Glomerular visceral epithelial cell (primary cell): ENCODE results near the gene CTAGE9.
A peak's percentile ranks its signal among the peaks of the same experiment; 100 is the strongest.

Experiments
- DNase-seq: peaks from one replicate; pipeline ENCODE4 v3.0.0-alpha.2; 2016; ENCODE audit errors: extremely low spot score

Gene CTAGE9

GRCh38 chr6:131673184-131673583, 37.6 kb downstream of the CTAGE9 start:
- no peak for DNase-seq

- no peak for DNase-seq
Observed at GRCh38 chr6:131669891-131670290, 40.9 kb downstream of the CTAGE9 start.

- DNase-seq, result no peak
Observed at GRCh38 chr6:131663578-131664165, 47.1 kb downstream of the CTAGE9 start.

GRCh38 chr6:131660195-131660594, 50.6 kb downstream of the CTAGE9 start:
- DNase-seq, result peak; percentile 20
